Measurements from ENCODE around the gene ECI1. TPM values are rescaled to one million over a fixed set of nuclear protein-coding genes. Genes with fewer than 3 reads are reported as not detected.

Gene ECI1
- total and polyA plus RNA-seq, 2 of the 13 experiments (the other 11 are each of a cell fraction or from before 2014, with no cell fraction given), result 82.0 to 102 TPM

GRCh38 chr16:2226245-2226793 is 25.1 kb downstream of the ECI1 start (continued):
- TF ChIP-seq MLXIP (CRISPR knock-in tag; IDR thresholded peaks at IDR 0.05; ENCODE audit: borderline replicate concordance), result no peak
- no peak for TF ChIP-seq RFXAP (CRISPR knock-in tag; IDR thresholded peaks at IDR 0.05; ENCODE audit: borderline replicate concordance)
- no peak for TF ChIP-seq ZBTB39 (CRISPR knock-in tag; IDR thresholded peaks at IDR 0.05)
- no peak for TF ChIP-seq ZNF484 (CRISPR knock-in tag; IDR thresholded peaks at IDR 0.05; ENCODE audit: borderline replicate concordance, low read depth)
- TF ChIP-seq CEBPB (IDR thresholded peaks at IDR 0.05; ENCODE audit: borderline replicate concordance, low read depth, low read length), result no peak
- TF ChIP-seq PHF8 (CRISPR knock-in tag; IDR thresholded peaks at IDR 0.05), result no peak; the same call in 1 of the 2 replicates
- no peak for TF ChIP-seq ZNF615 (CRISPR knock-in tag; IDR thresholded peaks at IDR 0.05; ENCODE audit: borderline replicate concordance)
- no peak for TF ChIP-seq ZNF543 (CRISPR knock-in tag; IDR thresholded peaks at IDR 0.05)
- TF ChIP-seq ZNF549 (CRISPR knock-in tag; IDR thresholded peaks at IDR 0.05), result no peak
- TF ChIP-seq RARG (CRISPR knock-in tag; IDR thresholded peaks at IDR 0.05; ENCODE audit: low read depth), result no peak
- TF ChIP-seq ZSCAN21 (CRISPR knock-in tag; IDR thresholded peaks at IDR 0.05; ENCODE audit: borderline replicate concordance), result no peak
- no peak for TF ChIP-seq ZNF230 (CRISPR knock-in tag; IDR thresholded peaks at IDR 0.05)
- TF ChIP-seq RXRA (CRISPR knock-in tag; IDR thresholded peaks at IDR 0.05), result peak; percentile 93
- peak; percentile 16; the same call in 1 of the 2 replicates for TF ChIP-seq AHDC1 (CRISPR knock-in tag; IDR thresholded peaks at IDR 0.05; ENCODE audit: borderline replicate concordance)
- TF ChIP-seq POLR2AphosphoS5 (IDR thresholded peaks at IDR 0.05; ENCODE audit: low read depth, low read length), result peak; percentile 64
- TF ChIP-seq ZNF709 (CRISPR knock-in tag; IDR thresholded peaks at IDR 0.05), result no peak
- TF ChIP-seq CSRNP1 (CRISPR knock-in tag; IDR thresholded peaks at IDR 0.05), result no peak
- TF ChIP-seq NFE2 (CRISPR knock-in tag; IDR thresholded peaks at IDR 0.05), result no peak

Data from HepG2 (cell line).